ENCODE results near the gene DGLUCY. TPM values are rescaled to one million over a fixed set of nuclear protein-coding genes. Genes with fewer than 3 reads are reported as not detected.

Gene DGLUCY
- total RNA-seq, 4 donors from 2014 or later: 30.7 to 56.5 (median 38.9) TPM

DNA sequence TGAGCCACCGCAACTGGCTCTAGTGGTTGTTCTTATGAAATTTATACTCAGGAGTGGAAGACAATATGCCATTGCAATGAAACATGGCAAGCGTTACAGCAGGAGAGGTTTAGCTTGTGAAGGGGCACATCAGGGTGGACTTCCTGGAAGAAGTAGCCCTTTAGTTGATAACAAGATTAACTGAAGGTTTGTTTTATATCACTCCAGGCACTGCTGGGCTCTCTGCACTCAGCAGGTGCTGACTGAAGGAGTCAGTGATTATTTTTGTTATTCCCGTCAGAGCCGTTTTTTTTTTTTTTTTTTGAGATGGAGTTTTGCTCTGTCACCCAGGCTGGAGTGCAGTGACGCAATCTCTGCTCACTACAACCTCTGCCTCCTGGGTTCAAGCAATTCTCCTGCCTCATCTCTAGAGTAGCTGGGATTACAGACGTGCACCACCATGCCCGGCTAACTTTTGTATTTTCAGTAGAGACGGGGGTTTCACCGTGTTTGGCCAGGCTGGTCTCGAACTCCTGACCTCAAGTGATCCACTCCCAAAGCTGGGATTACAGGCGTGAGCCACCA, 148.2 kb downstream of the DGLUCY start:
- TF ChIP-seq, protein P1, sequence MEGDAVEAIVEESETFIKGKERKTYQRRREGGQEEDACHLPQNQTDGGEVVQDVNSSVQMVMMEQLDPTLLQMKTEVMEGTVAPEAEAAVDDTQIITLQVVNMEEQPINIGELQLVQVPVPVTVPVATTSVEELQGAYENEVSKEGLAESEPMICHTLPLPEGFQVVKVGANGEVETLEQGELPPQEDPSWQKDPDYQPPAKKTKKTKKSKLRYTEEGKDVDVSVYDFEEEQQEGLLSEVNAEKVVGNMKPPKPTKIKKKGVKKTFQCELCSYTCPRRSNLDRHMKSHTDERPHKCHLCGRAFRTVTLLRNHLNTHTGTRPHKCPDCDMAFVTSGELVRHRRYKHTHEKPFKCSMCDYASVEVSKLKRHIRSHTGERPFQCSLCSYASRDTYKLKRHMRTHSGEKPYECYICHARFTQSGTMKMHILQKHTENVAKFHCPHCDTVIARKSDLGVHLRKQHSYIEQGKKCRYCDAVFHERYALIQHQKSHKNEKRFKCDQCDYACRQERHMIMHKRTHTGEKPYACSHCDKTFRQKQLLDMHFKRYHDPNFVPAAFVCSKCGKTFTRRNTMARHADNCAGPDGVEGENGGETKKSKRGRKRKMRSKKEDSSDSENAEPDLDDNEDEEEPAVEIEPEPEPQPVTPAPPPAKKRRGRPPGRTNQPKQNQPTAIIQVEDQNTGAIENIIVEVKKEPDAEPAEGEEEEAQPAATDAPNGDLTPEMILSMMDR (IDR thresholded peaks at IDR 0.05; ENCODE audit: low read depth): no peak

- TF ChIP-seq, protein P1 (IDR thresholded peaks at IDR 0.05; ENCODE audit: low read depth): no peak
Measured at GRCh38 chr14:91263329-91263728, 149.5 kb downstream of the DGLUCY start.

DNA sequence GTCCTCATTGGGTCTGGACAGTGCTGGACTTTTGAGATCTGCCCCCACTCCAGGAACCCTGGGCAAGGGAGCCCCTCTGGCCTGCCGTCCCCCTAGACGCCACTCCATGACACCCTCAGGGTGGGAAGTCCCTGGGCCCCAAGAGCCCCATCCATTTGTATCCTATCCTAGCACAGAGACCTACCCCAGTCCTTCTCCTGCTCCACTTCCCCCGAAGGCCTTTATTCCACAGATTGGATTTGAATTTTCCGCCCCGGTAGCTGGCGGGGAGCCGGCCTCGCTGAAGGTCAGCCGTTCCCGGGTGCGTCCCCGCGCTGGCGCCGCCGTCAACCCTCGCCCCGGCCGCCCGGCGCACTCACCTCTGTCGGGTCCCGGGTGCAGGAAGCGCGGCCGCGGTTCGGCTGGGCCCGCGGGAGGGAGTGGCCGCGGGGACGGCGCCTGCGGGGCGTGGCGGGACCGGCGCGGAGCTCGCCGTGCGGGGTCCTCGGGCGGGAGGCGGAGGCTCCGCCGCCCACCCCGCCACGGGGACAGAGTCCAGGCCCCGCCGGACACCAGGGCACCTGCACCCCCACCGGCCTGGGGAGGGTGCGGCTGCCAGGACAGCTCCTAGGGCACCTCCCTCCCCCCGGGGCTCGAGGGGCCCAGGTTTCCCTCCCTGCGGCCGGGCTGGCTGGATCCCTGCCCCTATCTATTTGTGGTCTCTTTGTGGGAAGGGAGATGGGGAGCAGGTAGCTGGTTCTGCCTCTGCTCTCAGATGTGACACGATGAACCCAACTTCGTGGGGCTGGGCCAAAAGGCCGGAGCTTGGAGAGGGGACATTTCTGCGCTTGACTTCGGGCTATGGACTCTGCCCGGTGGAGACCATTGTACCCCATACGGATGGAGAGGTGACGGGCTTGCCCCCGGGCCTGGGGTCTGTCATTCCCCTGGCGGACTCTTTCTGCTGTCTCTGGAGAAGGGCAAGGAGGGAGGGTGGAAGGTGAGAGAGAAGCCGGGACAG, 150.6 kb downstream of the DGLUCY start:
- TF ChIP-seq, protein P1 (IDR thresholded peaks at IDR 0.05; ENCODE audit: low read depth): no peak

DNA sequence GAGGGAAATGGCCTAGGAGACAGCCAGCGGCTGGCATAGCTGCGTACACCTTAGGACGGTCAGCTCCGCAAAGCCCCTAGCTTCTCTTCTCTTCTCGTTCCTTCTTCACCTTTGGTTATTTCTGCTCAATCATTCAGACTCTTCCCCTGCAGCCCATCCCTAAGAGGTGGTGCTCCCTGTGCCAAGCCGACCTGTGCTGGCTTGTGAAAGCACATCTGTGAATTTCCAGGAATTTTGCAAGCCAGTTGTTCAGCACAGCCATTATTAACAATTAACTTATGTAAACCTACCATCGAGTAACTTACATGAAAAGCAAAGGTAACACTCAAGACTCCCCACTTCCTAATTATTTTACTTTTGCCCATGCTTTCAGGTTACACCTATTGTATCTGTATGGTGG, 151.5 kb downstream of the DGLUCY start:
- TF ChIP-seq, protein P1 (IDR thresholded peaks at IDR 0.05; ENCODE audit: low read depth): no peak

DNA sequence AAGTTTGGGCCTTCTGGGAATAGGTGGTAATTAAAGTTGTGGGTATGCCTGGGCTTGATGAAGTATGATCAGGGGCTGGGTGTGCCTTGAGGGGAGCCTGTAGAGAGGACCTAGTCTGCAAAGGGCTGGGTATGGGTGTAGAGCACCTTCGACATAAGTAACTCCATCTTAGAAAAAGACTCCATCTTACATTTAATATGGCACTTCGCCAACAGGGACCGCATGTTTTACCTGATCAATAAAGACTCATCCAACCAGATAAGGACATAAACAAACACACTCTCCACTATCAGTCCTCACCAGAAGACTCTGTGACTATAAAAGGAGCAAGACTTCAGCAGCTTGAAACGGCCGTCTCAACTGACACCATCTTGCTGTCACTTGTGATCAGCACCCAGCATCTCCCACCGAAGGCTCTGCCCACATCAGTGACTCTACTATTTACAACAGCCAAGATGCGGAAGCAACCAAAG, 154.1 kb downstream of the DGLUCY start:
- TF ChIP-seq, protein P1 (IDR thresholded peaks at IDR 0.05; ENCODE audit: low read depth): no peak

GRCh38 chr14:91269076-91269991, 155.5 kb downstream of the DGLUCY start:
- TF ChIP-seq, protein P1 (IDR thresholded peaks at IDR 0.05; ENCODE audit: low read depth): no peak
